HG02973 (cell line): Measurements from ENCODE around the gene PPM1L.
"Not testable (repeated sequence)": the region's sequence is repeated elsewhere in the genome, so short reads cannot be mapped to it uniquely, and the experiment has no call there.

ENCODE experiments used
- ATAC-seq: cut with Tn5 transposase; IDR thresholded peaks from one replicate; pipeline ENCODE4 v1.9.1; 2021; ENCODE audit warnings: moderate library complexity; ENCODE audit not compliant: unreplicated experiment

Gene PPM1L

DNA sequence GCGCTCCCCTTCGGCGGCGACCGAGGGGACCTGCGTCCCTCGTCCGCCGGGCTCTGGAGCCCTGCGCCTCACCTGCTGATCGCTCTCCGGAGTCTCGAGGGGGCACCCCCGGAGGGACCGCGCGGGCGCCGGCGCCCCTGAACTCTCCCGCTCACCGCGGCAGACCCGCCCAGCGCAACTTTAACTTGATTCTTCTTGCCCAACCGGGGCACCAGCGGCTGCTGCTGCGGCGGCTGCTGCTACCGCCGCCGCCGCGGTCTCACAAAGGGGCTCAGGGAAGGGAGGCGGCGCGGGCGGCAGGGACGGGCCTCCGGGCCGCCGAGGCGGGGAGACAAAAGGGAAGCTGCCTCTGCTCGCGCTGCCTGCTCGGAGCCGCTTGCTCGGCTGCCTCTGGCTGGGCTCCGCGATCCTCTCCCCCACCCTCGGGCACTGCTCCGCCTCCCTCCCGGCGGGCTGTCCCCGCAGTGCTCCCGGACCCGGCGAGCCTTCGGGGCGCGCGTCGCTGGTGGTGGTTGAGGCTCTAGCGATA lies at the start of gene PPM1L:
PPM1L (plus strand) TSS at position 456 of the 529 bp plus-strand sequence.
- ATAC-seq = peak; percentile 33

DNA sequence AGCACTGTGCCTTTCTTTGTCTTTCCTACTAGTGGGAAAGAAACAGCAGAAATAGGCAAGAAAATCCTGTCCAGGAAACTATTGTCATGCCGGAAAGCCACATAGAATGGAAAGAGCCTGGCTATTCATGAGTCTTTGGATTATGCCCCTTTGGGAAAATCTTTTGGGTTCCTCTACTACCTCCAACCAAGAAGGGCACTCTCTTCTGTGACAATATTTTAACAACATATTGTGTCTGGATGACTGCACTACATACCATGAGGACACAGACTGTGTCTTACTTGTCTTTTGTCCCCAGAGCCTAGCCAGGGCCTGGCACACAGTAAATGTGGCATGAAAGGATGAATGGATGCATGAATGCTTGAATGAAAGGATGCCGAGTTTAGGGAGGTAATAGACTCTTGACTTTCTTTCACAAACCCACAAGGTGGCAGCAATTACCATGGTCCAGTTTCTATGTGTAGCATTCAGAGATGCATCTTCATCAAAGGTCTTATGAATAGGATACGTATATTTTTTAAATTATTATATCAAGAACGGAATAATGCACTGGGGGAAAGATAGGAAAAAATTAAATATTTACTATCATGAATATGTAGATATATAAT lies 48.7 kb upstream of the PPM1L start:
- ATAC-seq = peak; percentile 78

DNA sequence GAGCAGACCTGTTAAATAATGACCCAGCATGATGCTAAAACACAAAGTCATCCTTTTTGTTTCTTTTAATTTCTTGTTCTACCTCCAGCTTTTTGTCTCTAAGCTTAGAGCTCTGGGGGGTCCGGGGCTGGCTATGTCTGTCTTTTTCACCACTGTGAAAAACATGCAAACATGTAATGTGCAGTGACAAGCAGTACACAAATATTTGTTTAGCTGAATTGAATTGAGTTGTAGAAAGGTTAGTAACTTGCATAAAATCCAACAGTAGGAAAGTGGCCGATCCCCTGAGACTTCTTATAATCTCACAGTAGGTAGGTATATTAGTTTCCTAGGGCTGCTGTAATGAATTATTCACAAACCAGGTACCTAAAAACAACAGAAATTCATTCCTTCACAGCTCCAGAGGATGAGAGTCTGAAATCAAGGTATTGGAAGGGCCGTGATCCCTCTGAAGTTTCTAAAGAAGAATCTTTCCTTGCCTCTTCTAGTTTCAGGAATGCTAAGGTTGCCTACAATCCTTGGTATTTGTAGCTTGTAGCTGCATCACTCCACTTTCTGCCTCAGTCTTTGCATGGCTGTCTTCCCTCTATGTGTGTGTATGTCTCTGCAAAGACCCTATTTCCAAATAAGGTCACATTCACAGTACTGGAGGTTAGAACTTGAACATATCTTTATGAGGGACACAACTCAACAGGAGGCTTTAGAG lies 46.4 kb upstream of the PPM1L start:
- ATAC-seq = no peak

DNA sequence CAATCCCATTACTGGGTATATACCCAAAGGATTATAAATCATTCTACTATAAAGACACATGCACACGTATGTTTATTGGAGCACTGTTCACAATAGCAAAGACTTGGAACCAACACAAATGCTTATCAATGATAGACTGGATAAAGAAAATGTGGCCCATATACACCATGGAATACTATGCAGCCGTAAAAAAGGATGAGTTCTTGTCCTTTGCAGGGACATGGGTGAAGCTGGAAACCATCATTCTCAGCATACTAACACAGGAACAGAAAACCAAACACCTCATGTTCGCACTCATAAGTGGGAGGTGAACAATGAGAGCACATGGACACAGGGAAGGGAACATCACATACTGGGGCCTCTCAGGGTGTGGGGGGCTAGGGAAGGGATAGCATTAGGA lies 42.9 kb upstream of the PPM1L start:
- not testable (repeated sequence) for ATAC-seq

GRCh38 chr3:160719710-160720109 lies 36.3 kb upstream of the PPM1L start:
- no peak for ATAC-seq

DNA sequence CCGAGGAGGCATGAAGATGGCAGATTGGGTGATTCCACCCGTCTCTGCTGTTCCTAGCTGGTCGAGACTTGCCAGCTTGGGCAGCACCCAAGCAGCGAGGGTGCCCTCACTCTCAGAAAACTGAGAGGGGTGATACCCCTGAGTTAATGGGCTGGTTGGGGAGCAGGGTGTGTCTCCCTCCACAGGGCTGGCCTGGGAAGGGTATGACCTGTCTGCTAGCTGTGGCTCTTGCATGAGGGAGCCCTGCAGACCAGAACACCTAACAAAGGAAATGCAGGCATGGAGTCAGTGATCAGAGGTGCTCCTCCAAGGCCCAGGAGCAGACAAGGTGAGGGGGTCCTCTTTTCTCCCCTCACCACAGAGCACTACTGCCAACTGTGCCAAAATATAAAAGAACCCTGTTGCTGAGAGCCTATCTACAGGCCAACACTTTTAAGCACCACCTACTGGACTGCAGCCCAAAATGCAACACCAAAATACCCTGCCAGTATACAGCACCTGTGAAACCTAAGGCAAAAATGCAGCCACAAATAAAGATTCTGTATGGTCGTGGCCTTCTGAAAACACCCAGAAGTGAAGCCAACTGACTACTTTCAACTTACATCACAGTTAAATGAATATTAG lies 35.8 kb upstream of the PPM1L start:
- ATAC-seq = peak; percentile 58

DNA sequence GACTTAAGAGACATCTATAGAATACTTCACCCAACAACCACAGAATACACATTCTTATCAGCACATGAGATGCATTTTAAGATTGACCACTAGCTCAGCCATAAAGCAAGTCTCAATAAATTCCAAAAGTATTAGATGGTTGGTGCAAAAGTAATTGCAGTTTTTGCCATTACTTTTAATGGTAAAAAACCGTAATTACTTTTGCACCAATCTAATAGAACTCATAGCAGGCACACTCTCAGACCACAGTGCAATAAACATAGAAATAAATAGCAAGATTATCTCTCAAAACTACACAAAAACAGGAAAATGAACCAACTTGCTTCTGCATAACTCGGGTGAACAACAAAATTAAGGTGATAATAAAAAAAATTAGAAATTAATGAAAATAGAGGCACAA lies 33.7 kb upstream of the PPM1L start:
- no peak for ATAC-seq

DNA sequence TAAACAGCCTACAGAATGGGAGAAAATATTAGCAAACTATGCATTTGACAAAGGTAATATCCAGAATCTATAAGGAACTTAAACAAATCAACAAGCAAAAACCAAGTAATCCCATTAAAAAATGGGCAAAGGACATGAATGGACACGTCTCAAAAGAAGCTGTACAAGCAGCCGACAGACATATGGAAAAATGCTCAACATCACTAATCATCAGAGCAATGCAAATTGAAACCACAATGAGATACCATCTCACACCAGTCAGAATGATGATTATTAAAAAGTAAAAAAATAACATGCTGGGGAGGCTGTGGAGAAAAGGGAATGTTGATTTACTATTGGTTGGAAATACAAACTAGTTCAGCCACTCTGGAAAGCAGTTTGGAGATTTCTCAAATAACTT lies 30.7 kb upstream of the PPM1L start:
- no peak for ATAC-seq

- ATAC-seq = no peak
Measured at GRCh38 chr3:160735826-160736225, 20.2 kb upstream of the PPM1L start.

DNA sequence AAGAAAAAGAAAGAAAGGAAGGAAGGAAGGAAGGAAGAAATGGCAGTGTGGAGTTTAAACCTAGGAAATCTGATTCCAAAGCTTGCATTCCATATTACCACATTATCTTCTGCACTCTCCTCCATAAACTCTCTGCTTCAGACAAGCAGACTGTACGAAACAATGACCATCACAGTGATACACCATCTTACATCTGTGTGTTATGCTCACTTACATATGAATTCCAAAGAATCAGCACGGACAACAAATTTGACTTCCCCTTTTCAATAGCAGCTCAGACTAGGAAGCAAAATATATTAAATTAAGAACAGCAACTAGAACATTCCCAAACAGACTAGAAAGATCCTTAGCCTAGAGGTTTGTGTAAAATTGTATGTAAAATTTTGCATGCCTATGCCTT lies 18.0 kb upstream of the PPM1L start:
- no peak for ATAC-seq

DNA sequence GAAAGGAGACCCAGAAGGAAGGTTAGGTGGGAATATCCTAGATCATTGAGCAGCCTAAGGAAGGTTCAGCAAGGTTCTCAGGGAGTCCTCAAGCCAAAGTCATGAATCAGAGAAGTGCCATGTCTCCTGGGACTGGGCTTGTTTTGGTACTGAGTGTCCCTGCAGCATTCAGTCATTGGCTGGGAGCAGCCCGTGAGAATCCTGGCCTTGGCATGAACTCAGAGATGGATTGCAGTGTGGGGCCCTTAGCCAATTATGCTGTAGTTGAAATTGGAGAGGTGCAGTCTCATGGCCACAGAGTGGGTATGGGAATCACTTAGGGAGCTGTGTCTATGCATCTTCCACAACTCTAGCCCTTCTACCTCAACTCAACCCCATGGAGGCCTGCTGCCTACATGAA lies 17.0 kb upstream of the PPM1L start:
- ATAC-seq = no peak

DNA sequence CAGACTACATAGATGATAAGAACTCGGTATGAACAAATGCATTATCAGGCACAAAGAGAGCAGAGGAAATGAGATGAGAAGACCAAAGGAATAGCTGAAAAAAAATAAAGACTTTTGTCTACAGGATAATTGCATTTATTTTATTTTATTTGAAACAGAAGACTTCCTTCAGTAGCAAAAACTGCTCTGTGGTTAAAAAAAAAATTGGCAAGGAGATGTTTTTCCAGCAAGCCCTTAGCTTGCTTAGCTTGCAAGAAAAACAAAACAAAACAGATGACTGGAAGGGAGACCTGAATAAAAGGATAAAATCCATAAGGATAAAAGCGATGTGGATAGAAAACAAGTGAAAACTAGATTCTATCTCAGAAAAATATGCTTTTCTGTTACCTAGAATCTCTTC lies 9.1 kb upstream of the PPM1L start:
- ATAC-seq = no peak

GRCh38 chr3:160747422-160747821 lies 8.6 kb upstream of the PPM1L start:
- ATAC-seq = no peak

DNA sequence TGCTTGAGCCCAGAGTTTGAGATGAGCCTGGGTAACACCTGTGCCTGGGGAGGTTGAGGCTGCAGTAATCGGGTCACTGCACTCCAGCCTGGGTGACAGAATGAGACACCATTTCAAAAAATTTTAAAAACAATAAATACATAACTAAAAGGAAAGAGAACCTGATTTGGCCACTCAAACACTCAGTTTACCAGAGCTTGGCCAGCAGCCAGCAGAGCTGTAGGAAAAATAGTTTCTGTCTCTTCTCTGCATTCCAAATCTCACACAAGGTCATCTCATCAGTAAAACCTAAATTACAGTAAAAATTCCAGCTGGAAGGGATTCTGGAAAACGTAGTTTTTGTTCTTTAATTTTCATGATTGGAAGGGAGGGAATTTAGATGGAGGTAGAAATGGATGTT lies 7.8 kb upstream of the PPM1L start:
- ATAC-seq = no peak

DNA sequence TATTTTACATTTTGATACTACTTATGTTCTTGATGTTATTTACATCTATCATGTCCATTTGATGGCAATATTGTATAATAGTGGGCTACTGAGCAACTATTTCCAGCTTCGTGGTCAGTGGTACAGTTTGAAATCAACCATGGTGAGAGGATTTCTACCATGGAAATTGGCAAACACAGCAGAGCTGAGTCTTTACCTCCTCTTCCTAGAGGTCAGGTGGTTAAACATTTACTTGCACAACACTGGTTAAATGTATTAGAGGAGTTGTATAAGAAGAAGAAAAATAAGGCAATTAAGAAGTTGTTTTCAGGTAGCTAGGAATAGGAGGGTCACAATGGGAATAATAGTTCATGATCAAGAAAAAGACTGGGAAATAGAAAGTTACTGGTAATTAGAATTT lies 7.2 kb upstream of the PPM1L start:
- no peak for ATAC-seq

DNA sequence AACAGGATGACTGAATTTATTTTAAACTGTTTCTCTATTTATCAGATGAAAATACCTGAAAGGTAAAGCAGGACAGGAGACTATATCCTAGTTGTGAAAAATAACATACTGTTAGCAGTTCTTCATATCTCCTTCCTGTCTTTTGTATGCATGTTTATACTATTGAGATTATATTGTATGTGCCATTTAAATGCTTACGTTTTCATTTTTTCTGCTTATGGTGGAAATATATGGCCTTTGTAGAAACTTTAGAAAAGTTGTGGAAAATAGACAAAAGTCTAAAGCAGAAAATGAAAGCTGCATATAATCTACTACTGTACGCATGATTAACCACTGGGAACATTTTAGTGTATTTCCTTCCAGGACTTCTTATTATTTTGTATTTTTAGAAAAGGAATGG lies 2.1 kb upstream of the PPM1L start:
- no peak for ATAC-seq

- ATAC-seq = no peak
Measured at GRCh38 chr3:160754371-160754854, 1.6 kb upstream of the PPM1L start.

- peak; percentile 88 for ATAC-seq
Measured at GRCh38 chr3:160754855-160755747, 930 bp upstream of the PPM1L start.

GRCh38 chr3:160757233-160758106 lies 1.4 kb downstream of the PPM1L start:
- no peak for ATAC-seq
